NCI-H526 treated with DMSO at 0.1 percent for 48 hours (cell line): ENCODE results near the gene CACNA2D4.

ENCODE experiments used
- DNase-seq: peaks from one replicate; lab custom pipeline; 2025; lab: John Stamatoyannopoulos, UW

The CACNA2D4 gene

GRCh38 chr12:1917172-1918070, 1.0 kb downstream of the CACNA2D4 start:
- no peak for DNase-seq

DNA sequence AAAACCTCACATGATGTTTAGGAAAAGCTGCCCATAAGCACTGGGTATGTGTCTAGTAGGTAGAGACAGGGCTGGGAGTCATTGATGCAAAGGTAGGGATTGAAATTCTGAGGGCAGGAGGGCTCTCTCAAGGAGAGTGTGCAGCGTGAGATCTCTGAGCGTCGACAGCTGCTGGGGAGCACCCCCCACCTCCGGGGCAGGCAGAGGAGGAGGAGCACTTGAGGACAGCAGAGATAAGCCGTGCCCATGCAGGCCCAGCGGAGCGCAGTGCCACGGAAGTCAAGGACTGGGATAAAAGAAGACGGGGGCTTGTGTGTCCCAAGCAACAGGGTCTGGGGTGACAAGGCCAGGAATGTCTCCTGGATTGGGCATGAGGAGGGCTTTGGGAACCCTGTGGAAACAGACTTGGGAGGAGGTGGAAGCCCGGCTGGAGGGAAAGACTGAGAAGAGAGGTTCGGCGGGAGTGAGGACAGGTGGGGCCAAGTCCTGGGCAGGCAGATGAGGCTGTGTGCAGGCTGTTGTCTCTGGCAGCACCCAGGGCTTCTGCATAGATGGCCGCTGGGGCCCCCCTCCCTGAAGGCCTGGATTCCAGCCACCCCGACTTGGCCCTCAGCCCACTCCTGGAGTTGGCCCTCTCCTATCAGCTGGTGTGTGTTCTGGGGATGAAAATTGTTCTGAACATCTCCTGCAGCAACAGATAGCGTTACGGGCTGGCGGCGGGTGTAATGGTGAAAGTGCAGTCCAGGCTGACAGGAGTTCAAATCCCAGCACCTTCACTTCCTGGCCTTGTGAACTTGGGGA, 1.9 kb downstream of the CACNA2D4 start:
- no peak for DNase-seq

- no peak for DNase-seq
These were observed 3.1 kb downstream of the CACNA2D4 start for GRCh38 chr12:1915082-1915968.

DNA sequence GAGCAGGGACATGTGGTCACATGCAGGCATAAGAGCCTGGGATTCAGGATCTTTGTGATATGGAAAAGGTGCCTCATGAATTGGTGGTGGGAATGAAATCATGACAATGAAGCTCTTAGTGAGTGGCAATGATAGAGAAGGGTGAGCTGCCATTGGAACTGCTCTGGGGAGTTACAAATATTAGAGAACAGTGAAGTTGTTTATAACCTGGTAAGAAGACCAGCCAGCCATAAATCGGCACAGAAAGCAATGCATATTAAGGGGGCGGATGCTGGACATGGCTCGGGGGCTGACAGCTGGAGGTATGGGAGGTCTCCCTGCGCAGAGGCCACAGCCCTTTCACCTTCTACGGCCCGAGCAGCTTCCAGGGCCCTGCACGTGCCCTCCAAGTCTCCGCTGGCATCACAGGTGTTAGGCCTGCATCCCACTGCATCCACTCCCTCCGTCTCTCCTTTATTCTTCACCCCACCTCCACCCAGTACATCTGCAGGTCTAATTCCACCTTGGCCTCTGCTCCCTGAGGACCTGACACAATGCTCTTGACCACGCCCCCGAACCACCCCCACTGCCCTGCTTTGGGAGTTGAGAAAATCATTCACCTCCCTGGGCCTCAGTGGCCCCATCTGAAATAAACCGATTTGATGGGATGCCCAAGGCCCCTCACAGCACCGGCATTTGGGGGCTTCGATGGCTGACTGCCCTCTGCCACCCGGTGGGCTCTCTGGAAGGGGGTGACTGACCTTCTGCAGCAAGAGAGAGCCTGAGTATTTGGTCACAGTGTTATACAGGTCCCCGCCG, 4.1 kb downstream of the CACNA2D4 start:
- no peak for DNase-seq

GRCh38 chr12:1913377-1914113, 4.9 kb downstream of the CACNA2D4 start:
- DNase-seq, result no peak

- no peak for DNase-seq
These were observed 5.7 kb downstream of the CACNA2D4 start for GRCh38 chr12:1912580-1913376.

- no peak for DNase-seq
These were observed 6.6 kb downstream of the CACNA2D4 start for GRCh38 chr12:1911598-1912575.

- DNase-seq, result no peak
These were observed 8.0 kb downstream of the CACNA2D4 start for GRCh38 chr12:1910468-1910867.

DNA sequence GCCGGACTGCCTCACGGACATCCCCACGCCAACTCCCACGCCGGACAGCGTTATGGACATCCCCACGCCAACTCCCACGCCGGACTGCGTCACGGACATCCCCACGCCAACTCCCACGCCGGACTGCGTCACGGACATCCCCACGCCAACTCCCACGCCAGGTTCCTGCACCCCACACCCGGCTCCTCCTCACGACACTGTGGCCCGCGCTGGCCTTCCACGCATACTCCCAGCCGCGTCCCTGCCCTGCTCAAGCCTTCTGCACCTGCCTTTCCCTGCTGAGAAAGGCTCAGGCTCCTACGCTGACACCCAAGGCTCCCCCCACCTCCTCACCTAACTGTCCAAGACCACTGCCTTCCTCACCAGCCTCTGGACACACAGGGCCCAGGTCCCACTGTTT, 9.7 kb downstream of the CACNA2D4 start:
- no peak for DNase-seq

DNA sequence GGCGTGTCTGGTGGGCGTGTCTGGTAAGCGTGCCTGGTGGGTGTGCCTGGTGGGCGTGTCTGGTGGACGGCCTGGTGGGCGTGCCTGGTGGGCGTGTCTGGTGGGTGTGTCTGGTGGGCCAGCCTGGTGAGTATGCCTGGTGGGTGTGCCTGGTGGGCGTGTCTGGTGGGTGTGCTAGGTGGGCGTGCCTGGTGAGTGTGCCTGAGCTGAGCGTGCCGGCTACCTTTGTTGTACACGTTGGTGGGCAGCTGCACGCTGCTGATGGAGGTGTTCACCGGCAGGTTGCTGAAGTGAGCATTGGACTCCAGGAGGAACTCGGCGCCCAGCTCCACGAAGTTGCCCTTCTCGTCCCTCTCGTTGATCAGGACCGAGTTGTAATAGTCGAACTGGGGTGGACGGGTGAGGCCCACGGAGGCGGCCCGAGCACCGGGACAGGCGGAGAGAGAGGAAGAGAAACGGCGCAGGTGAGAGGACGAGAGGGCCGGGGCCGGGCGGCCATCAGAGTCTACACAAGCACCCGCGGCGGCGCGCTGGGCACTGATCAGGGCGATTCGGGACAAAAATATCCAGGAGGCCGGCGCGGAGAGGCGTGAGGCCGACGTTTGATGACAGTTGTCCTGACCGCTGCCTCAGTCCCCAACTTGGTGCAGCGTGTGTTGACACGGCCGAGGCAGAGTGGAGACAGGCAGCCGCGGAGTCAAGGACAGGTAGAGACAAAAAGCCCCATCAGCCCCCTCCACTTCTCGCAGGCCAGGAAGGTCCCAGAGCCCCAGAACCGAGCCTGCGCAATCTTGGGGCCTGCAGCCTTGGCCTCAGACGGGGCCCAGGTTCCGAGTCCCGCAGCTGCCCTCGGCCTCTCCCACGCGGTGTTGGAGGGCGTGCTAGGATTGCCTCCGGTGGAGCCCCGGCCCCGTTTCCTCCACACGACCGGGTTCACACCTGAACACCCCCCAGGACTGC, 10.5 kb downstream of the CACNA2D4 start:
- no peak for DNase-seq

DNA sequence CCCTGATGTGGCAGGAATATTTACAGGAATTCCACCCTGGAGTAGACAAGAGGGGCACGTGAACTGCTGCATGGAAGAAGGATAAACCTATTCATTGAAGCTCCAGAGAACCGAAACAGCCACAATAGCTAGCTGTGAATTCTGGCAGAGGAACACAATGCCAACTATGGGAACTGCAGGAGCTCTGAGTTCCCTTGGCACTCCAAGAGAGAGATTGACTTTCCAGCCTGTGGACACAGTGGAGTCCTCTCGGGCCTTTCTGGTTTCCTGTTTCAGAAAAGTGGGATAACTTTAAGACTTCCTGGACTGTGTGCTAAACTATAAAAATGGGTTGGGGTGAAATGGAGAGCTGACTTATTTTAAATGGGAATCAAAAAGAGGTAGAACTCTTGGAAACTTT, 11.9 kb downstream of the CACNA2D4 start:
- DNase-seq, result no peak

GRCh38 chr12:1904875-1905274, 13.6 kb downstream of the CACNA2D4 start:
- DNase-seq, result no peak

DNA sequence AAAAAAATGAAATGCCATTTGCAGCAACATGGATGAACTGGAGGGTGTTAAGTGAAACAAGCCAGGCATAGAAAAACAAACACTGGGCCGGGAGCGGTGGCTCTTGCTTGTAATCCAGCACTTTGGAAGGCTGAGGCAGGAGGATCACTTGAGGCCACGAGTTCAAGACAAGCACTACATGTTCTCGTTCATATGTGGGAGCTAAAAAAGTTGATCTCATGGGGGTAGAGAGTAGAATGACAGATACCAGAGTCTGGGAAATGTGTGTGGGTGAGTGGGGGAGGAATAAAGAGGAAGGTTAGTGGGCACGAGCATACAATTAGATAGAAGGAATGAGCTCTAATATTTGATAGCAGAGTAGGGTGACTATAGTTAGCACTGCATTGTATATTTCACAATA, 21.5 kb downstream of the CACNA2D4 start:
- no peak for DNase-seq

GRCh38 chr12:1890810-1891209, 27.6 kb downstream of the CACNA2D4 start:
- DNase-seq, result no peak

DNA sequence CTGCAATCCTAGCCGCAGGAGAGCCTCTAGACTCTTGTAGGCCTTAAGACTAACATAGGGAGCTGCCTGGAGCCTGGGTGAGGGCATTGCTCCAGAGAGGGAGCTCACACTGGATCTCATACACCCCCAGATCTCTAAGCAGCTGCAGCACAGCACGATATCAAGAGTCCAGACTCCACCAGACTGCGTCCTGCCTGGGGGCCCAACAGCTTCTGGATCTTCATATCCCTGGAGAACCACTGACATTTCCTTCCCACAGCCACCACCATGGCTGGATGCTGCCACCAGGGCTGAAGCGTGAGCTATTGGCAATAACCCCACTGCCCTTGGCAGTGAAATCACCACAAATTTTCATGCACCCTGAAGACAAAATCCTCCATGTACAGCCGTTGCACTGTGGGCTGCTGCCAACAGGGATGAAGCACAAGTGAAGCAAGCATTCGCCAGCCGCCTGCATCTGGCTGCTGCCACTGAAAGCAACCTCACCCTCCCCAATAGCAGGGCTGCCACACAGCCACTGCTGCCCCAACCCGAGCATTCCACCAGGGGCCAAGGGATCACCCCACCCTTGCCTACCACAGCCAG, 28.2 kb downstream of the CACNA2D4 start:
- no peak for DNase-seq

DNA sequence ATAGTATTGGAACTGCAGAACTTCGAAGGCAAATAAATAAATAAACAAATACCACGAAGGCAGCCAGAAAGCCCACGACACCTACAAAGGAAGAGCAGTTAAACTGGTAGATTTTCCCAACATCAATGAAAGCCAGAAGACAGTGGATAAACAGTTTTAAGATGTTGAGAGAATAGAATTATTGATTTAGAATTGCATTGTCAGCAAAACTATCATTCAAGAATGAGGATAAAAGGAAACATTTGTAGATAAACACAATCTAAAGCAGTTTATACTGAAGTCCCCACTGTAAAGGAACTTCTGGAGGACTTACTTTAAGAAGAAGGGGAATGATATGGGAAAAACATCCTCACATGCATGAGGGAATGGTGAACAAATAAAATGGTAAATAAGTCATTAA, 29.5 kb downstream of the CACNA2D4 start:
- no peak for DNase-seq
